HG03342 (cell line): ENCODE data around the gene SRSF8.
"Not testable (repeated sequence)": the region's sequence is repeated elsewhere in the genome, so short reads cannot be mapped to it uniquely, and the experiment has no call there.

Experiments
- ATAC-seq: cut with Tn5 transposase; IDR thresholded peaks from one replicate; pipeline ENCODE4 v1.9.1; 2021; ENCODE audit warnings: mild to moderate bottlenecking, moderate library complexity; ENCODE audit not compliant: unreplicated experiment

The SRSF8 gene, protein sequence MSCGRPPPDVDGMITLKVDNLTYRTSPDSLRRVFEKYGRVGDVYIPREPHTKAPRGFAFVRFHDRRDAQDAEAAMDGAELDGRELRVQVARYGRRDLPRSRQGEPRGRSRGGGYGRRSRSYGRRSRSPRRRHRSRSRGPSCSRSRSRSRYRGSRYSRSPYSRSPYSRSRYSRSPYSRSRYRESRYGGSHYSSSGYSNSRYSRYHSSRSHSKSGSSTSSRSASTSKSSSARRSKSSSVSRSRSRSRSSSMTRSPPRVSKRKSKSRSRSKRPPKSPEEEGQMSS

DNA sequence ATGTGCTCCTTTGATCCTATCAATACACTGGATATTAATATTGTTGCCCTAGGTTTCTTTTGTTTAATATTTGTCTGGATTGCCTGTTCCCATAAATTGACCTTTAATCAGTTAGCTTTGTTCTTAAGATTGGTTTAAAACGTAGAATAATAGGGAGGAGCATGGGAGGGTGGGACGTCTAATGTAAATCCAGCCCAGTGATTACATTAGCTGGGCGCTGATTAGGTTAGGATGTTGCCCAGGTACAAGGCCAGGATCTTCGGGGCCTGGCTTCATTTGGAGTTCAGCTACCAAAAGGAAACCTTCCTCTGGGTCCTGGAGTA, at the start of gene SRSF8:
Gene SRSF8 (plus strand): TSS at position 204 of the 323 bp plus-strand sequence. CDS start 308 bp downstream, outside the sequence.
- ATAC-seq = peak; percentile 35

DNA sequence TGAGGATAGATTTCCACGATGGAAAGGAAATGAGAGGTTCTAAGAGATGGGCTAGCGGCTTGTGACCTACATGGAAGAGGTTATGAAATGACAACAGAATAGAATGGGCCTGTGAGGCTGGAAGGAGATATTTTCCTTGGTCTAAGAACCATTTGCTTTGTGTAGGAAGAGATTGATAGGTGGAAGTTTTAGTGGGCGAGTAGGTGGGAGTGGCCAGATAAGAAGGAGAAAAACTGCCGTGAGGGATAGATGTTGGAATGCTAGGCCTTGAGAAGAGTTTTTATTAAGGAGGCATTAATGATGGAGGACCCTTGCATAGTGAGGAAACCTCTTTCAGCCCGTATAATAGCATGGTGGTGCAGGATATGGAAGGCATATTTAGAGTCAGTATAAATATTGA, 45.3 kb upstream of the SRSF8 start:
- not testable (repeated sequence) for ATAC-seq

DNA sequence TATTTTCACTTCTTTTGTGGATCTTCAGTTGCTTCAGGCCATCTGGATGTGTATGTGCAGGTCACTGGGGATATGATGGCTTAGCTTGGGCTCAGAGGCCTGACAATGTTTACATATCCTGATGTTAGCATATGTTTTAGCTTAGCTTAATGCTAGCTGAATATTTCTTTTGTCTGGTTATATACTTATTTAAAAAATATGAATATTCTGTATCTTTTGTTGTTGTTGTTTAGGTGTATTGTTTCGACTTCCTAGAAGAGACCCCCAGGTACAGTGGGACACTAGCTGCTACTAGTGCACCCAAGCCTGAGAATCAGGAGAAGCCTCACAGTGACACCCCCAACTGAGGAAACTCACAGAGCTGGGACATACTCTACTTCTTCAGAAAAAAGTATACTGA, 41.8 kb upstream of the SRSF8 start, which contains the start of gene KDM4E:
Gene KDM4E (plus strand): TSS at position 301 of the 400 bp plus-strand sequence. CDS start 300 bp downstream, outside the sequence.
- no peak for ATAC-seq

DNA sequence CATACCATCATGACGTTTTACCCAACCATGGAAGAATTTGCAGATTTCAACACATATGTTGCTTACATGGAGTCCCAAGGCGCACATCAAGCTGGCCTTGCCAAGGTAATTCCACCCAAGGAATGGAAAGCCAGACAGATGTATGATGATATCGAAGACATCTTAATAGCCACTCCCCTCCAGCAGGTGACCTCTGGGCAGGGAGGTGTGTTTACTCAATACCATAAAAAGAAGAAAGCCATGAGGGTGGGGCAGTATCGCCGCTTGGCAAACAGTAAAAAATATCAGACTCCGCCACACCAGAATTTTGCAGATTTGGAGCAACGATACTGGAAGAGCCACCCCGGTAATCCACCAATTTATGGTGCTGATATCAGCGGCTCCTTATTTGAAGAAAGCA, 41.1 kb upstream of the SRSF8 start:
- ATAC-seq = not testable (repeated sequence)

DNA sequence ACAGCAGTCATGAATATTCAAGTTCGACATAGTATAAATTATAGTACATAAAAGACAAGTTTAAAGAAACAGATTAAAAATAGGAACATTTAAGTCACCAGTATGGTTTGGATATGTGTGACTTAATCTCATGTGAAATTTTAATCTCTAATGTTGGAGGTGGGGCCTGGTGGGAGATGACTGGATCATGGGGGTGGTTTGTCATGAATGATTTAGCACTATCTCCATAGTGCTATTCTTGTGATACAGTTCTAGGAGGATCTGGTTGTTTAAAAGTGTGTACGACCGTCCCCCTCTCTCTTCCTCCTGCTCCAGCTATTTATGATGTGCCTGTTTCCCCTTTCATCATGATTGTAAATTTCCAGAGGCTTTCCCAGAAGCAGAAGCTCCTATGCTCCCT, 38.4 kb upstream of the SRSF8 start:
- ATAC-seq = no peak

DNA sequence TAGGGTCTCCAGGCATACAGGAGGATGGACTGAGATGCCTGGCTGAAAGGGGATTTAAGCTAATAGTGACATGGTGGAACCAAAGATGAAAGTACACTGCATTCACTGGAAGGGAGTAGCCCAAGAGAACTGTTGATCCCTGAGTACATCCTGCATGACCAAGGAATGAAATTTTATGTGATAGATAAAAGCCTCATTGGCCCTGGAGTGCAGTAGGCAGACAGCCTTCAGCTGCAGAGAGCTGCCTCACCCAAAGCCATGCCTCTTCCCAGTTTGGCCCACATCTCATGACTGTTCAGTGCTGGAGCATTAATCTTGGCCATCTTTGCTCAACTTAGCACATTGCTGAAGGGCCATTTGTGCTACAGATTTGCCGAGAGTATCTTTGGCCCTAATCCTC, 33.7 kb upstream of the SRSF8 start:
- ATAC-seq = no peak

DNA sequence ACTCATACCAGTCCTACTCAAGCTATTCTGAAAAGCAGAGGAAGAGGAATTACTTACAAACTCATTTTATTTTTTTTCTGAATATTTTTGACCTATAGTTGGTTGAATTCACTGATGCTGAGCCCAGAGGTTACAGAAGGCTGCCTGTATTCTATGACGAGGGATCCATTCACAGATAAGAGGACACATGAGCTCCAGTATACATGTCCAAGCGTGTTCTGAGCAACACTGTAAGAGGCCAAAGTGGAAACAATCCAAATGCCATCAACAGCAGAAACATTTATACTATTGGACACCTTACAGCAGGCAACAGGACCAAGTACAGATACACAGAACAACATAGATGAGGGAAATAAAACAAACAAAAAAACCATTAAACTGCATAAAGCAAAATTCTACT, 31.4 kb upstream of the SRSF8 start:
- ATAC-seq = no peak

DNA sequence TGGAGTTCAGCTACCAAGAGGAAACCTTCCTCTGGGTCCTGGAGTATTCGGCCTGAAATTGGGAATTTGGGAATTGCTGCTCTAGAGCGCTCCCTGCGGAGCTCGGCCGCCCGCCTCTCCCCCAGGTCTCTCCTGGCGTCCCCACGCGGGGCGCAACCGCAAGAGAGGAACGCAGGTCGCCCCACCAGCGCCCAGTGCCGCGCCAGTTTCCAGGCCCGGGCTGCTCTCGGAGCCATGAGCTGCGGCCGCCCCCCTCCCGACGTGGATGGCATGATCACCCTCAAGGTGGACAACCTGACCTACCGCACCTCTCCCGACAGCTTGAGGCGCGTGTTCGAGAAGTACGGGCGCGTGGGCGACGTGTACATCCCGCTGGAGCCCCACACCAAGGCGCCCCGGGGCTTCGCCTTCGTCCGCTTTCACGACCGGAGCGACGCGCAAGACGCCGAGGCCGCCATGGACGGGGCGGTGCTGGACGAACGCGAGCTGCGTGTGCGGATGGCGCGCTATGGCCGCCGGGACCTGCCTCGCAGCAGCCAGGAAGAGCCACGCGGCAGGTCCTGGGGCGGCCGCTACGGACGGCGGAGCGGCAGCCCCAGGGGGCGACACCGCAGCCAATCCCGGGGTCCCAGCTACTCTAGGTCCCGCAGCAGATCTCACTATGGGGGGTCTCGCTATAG, 29.2 kb upstream of the SRSF8 start:
- not testable (repeated sequence) for ATAC-seq

DNA sequence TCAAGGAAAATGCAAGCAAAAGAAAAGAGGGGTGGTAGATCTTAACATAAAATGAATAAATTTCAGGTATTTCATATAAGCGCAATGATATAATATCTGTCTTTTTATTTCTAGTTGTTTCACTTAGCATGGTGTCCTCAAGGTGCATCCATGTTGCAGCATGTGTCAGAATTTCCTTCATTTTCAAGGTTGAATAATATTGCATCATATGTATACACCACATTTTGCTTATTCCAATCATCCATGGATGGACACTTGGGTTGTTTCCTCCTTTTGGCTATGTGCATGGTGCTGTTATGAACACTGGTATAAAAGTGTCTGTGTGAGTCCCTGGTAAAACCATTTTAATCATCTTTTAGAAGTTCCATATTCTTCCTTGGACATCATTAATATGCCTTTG, 24.5 kb upstream of the SRSF8 start:
- no peak for ATAC-seq

DNA sequence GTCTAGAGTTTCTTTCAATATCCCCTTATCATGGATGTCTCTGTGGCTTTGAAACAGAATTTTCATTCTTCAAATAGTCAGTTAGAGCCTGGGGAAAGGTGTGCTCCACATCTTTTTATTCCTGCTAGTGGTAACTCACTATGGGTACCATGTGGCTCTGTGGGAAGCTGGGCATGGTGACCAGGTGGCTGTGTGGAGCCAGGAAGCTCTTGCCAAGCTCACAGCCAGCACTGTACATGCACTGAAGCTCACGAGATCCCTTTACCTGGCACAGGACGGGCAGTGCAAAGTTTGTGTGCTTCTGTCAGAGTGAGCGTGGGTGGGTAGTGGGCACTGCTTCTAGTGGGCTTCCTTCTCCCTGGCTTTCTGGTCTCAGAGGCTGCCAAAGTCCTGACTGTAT, 23.8 kb upstream of the SRSF8 start:
- no peak for ATAC-seq

DNA sequence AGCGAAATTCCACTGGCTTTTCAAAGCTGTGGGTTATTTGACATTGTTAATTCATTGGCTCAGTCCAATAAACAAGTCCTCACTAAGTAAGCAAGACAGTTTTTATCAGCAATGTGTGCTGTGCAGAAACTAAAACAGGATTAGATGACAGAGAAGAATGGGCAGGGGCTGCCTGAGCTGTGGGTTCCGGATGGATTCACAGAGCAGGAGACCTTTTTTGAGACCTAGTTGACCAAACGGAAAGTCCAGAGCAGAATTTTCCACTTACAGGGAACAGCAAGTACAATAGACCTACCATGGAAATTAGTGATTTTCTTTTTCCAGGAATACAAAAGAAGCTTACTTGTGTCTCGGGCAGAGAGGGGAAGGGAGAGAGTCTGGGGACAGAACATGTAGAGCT, 22.7 kb upstream of the SRSF8 start:
- ATAC-seq = no peak

DNA sequence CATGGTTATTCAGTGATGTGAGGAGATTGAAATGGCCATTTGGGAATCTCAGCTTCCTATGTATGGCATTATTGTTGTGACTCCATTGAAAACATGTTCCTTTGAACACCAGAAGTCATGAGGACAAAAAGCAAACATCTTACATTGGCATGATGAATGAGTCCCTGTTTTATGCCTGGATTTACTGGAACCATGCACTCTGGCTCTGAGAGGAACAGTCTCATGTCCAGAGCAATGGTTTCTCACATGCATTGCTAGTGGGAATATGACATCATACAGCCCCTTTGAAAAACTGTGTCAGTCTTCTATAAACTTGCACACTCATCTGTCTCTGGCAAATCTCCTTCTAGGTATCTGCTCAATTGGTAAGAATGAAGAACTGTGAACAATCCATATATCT, 20.9 kb upstream of the SRSF8 start:
- ATAC-seq = no peak

DNA sequence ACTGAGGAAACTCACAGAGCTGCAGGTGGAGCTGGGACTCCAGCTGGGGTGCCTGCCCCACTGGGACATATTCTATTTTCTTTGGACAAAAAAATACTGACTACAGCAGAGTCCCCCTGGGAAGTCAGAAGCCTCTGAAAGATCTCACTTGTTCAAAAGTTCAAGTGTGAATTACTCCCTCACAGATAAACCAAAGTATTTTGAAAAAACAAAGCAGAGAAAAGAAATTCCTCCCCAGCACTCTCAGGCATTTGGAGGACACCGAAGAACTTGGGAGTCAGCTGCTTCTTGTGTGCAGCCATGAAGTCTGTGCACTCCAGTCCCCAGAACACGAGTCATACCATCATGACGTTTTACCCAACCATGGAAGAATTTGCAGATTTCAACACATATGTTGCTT, 17.6 kb upstream of the SRSF8 start, which contains the start of gene KDM4F:
Gene KDM4F (plus strand): TSS at position 301 of the 400 bp plus-strand sequence.
- not testable (repeated sequence) for ATAC-seq

DNA sequence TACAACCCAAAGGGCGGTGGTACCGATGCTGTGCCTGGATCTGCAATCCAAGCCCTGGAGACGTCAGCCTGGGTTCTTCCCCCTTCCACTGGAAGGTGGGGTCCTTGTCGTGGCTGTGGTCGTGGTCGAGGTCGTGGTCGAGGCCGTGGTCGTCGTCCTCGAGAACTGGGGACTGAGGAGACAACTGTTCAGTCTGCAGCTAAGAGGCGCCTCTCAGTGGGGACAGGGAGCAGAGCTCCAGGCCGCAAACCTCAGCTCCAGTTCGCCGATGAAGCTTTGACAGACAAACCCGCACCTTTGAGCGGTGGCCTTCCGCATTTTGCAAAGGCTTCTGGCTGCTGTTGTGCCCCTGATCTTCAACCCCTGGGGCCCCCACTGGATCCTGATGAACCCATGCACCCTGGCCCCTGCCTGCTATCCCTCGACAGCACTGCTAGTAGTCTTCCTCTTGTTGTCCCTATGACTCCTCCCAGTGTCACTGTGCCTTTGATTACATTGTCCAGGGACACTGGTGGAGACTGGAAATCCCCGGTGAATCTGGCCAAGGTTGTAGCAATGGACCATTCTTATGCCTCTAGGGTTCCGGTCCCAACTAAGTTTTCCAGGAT, 16.0 kb upstream of the SRSF8 start:
- ATAC-seq = no peak

DNA sequence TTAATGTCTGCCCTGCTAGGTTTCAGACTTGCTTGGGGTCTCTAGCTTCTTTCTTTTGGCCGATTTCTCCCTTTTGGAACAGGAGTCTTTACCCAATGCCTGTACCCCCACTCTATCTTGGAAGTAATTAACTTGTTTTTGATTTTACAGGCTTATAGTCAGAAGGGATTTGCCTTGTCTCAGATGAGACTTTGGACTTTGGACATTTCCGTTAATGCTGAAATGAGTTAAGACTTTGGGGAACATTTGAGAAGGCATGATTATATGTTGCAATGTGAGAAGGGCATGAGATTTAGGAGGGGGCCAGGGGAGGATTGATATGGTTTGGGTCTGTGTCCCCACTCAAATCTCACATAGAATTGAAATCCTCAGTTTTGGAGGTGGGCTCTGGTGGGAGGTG, 12.4 kb upstream of the SRSF8 start:
- ATAC-seq = no peak

DNA sequence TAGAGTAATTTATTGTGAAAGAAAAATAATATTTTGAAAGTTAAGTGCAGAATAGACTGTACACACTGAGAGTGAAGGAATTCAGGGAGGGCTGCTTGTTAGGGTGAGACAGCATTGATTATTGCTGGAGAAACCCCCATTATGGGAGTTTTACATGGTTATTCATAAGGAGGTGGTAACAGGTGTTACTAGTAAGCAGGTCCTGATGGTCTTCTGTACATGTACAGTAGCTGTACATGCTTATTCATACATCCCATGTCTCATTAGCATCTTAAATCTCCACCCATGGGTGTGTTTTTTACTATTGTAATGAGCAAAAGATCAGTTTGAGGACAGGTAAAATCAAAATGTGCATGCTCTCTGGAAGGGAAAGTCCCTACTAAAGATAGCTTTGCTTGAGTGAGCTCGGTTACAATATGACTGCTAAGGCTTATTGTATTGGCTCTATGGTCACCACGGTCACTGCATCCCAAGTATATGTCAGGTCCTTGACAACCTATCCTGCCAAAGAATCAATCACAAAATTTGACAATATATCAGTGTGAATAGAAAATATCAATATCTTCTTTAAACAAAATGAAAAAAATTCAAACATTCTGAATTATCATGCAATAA, 11.3 kb upstream of the SRSF8 start:
- peak; percentile 97 for ATAC-seq

DNA sequence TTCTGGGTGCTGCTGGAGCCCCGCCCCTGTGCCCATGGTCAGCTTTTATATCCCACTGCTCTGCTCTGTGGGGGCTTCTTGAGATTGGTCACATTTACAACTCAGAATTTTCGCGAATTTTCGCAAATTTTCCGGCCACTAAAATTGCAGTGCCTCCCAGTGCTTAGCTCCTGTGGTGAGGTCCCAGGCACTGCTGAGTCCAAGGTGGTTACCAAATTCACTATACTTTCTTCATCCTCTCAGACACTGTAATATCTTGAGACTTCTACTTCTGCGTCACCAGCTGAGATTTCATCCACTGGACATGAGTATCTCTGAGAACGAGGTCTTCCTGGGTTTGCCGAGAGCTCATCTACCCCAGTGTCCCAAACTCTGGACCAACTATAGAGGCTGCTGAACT, 8.8 kb upstream of the SRSF8 start:
- no peak for ATAC-seq

DNA sequence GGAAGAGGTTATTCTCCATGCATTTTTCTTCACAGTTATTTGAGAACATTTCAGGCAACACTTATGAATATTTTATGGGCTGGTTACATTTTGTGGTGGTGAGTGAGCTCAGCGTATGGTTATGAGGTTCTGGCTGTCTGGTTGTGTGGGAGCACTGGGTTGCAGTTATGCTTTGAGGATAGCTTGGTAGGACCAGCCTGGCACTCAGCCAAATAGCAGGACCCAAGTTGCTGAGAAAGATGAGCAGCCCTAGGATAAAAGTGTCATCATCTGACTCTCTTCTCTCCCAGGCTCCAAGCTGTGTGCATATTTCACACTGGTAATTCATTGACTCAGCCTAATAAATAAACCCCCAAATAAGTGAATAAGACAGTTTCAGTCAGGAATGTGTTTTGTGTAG, 8.1 kb upstream of the SRSF8 start:
- ATAC-seq = no peak

DNA sequence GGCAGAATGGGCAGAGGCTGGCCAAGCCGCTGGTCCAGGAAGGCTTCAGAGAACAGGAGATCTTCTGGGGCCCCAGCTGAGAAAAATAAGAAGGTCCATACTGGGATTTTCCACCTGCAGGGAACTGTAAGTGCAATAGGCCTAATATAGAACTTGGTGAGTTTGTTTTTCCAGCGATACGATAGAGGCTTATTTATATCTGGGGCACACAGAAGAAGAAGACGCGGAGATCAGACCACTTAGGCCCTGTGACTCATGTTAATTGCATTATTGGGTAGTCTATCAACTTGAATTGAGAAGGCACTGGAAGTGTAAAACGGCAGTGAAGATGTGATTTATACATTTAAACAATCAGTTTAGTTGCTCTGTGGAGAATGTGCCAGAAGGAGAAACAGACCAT, 7.7 kb upstream of the SRSF8 start:
- ATAC-seq = no peak

DNA sequence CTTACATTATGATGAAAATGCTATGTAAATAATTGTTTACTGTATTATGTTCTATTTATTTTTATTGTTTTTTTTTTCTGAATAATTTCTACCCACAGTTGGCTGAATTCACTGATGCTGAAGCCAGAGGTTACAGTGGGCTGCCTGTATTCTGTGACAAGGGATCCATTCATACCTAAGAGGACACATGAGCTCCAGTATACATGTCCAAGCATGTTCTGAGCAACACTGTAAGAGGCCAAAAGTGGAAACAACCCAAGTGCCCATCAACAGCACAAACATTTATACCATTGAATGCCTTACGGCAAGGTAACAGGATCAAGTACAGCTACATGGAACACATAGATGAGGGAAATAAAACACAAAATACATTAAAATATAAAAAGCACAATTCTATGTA, 1.4 kb upstream of the SRSF8 start:
- ATAC-seq = no peak

DNA sequence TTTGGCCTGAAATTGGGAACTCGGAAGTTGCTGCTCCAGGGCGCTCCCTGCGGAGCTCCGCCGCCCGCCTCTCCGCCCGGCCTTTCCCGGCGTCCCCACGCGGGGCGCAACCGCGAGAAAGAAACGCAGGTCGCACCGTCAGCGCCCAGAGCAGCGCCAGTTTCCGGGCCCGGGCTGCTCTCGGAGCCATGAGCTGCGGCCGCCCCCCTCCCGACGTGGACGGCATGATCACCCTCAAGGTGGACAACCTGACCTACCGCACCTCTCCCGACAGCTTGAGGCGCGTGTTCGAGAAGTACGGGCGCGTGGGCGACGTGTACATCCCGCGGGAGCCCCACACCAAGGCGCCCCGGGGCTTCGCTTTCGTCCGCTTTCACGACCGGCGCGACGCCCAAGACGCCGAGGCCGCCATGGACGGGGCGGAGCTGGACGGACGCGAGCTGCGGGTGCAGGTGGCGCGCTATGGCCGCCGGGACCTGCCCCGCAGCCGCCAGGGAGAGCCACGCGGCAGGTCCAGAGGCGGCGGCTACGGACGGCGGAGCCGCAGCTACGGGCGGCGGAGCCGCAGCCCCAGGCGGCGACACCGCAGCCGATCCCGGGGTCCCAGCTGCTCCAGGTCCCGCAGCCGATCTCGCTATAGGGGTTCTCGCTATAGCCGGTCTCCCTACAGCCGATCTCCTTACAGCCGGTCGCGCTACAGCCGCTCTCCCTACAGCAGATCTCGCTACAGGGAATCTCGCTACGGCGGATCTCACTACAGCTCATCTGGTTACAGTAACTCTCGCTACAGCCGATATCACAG, 521 bp downstream of the SRSF8 start:
- peak; percentile 52 for ATAC-seq
